SK-N-SH treated with all-trans-retinoic acid at 6 μM for 48 hours (cell line): ENCODE data around the gene EDEM3.

Source experiments
- GLIS3 ChIP-seq: fragments of 250-450 bp; sonication (Bioruptor Pico); IDR thresholded peaks from 2 replicates; pipeline ENCODE4 v1.5.0; 2020; ENCODE audit warnings: mild to moderate bottlenecking, moderate library complexity
- PATZ1 ChIP-seq: fragments of 250-450 bp; sonication (Bioruptor Pico); IDR thresholded peaks from 2 replicates; pipeline ENCODE4 v1.8.0; 2020; ENCODE audit warnings: mild to moderate bottlenecking, moderate library complexity, borderline replicate concordance
- RARB ChIP-seq: fragments of 250-450 bp; sonication (Bioruptor Pico); IDR thresholded peaks from 2 replicates; pipeline ENCODE4 v1.8.0; 2021; ENCODE audit warnings: mild to moderate bottlenecking, moderate library complexity
- TSHZ2 ChIP-seq: fragments of 250-450 bp; sonication (Bioruptor Pico); IDR thresholded peaks from 2 replicates; pipeline ENCODE4 v1.5.0; 2020; ENCODE audit warnings: mild to moderate bottlenecking, moderate library complexity
- ZFP3 ChIP-seq: fragments of 250-450 bp; sonication (Bioruptor Pico); IDR thresholded peaks from 2 replicates; pipeline ENCODE4 v1.5.0; 2020; ENCODE audit warnings: mild to moderate bottlenecking, moderate library complexity
- ZNF8 ChIP-seq: fragments of 450-650 bp; formaldehyde crosslinking; IDR thresholded peaks from 2 replicates; pipeline ENCODE4 v1.5.0; 2020; ENCODE audit warnings: mild to moderate bottlenecking, moderate library complexity

- TF ChIP-seq PATZ1 (CRISPR knock-in tag) (no peak), ZFP3 (CRISPR knock-in tag) (no peak), GLIS3 (CRISPR knock-in tag) (no peak), ZNF8 (no peak), RARB (no peak), TSHZ2 (no peak)
These were observed 69.5 kb downstream of the EDEM3 start for GRCh38 chr1:184685116-184685515.
